Activated CD4-positive, CD25-positive, alpha-beta regulatory T cell (primary cell): ENCODE data around the gene SLC13A2.

Source experiments
- DNase-seq, 4 experiments: peaks; one replicate each; lab custom pipeline; 2025; lab: John Stamatoyannopoulos, UW

The SLC13A2 gene

GRCh38 chr17:28492352-28493310 is 19.2 kb downstream of the SLC13A2 start:
- no peak for DNase-seq

DNA sequence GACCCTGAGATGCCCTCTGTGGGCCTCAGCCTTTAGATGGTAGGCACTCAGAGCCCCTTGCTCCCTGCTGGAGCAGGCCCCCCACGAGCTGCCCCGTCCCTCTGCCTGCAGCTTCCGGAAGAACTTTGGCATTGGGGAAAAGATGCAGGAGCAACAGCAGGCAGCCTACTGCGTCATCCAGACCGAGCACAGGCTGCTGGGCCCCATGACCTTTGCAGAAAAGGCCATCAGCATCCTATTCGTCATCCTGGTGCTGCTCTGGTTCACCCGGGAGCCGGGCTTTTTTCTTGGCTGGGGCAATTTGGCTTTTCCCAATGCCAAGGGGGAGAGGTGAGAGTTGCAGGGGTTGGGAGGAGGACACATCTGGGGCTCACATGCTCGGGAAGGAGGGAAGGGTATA is 20.0 kb downstream of the SLC13A2 start:
- DNase-seq, result no peak

GRCh38 chr17:28494445-28495188 is 21.2 kb downstream of the SLC13A2 start:
- DNase-seq, result peak; percentile 66 to 71 (median 68)

GRCh38 chr17:28495635-28496034 is 22.2 kb downstream of the SLC13A2 start:
- DNase-seq, result no peak

GRCh38 chr17:28497931-28498330 is 24.5 kb downstream of the SLC13A2 start:
- DNase-seq, result no peak

DNA sequence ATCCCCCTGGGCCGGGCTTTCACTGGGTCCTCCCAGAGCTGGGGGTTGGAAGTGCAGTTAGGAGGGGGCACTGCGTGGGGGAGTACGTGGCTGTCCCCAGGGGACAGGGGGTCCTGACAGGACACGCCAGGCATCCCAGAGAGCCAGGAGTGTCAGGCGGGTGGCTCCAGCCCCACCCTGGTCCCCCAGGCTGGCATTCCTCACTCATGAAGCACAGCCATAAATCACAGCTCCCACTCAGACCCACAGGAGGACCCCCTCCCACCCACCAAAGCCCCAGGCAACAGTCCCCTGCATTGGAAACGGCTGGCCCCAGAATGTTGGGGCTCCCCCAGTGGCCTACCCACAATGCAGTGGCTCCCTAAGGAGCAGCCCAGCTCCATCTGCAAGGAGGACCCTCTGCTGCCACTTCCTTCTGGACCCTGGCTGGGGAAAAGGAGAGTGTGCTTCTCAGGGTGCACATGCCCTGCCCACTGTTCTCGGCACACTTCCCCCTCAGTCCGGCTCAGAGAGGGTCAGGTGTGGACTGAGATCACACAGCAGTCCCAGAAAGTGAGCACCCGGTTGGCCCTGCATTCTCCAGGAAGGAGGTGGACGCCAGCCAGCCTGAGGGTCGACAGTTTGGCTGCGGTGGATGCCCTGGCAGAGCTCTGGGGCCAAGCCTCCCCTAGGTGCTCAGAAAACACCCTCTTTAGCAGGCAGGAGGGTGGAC is 25.4 kb downstream of the SLC13A2 start:
- no peak for DNase-seq

DNA sequence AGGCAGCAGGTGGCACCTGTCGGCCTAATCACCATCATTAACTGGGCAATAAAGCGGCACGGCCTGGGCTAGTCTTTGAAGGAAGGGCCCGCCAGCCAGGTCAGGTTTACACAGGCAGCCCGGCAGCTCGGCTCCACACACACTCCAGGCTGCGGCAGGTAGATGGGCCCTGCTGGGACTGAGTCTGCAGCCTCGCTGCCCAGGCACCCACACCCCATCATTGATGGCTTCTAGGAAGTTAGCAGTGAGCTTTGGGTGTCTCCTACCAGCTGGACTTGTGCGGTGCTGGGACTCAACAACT is 25.9 kb downstream of the SLC13A2 start:
- no peak for DNase-seq

DNA sequence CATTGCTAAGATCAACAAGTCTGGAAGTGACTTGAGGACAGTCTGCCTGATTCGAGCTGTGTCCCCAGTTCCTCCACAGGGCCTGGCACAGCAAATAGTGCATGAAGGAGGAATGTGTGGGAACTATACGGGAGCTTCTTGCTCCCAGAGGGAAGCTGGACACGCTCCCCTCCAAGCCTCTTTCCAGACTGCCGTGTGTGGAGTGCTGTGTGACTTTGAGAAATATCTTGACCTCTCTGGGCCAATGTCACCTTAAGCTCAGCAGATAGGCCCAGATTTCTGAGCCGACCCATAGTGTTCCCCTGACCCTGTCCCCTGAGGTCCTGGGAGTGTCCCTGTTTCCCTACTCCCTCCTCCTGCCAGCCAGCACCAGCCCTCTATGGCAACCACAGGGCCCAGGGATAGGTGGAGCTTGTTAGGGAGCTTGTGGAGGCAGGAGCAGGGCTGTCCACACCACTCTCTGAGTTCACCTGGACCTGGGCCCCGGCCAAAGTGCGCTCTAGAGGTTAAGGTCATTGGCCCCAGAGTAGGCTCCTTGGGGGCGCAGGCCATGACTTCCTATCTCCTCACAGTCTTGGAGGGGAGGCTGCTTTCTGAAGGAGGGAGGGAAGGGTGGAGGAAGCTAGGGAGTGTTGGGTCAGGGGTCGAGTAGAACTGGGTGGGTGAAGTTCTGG is 26.4 kb downstream of the SLC13A2 start:
- no peak for DNase-seq

GRCh38 chr17:28500712-28501379 is 27.4 kb downstream of the SLC13A2 start:
- no peak for DNase-seq

GRCh38 chr17:28501421-28502284 is 28.2 kb downstream of the SLC13A2 start:
- DNase-seq, result no peak

GRCh38 chr17:28503420-28503819 is 30.0 kb downstream of the SLC13A2 start:
- DNase-seq, result no peak

DNA sequence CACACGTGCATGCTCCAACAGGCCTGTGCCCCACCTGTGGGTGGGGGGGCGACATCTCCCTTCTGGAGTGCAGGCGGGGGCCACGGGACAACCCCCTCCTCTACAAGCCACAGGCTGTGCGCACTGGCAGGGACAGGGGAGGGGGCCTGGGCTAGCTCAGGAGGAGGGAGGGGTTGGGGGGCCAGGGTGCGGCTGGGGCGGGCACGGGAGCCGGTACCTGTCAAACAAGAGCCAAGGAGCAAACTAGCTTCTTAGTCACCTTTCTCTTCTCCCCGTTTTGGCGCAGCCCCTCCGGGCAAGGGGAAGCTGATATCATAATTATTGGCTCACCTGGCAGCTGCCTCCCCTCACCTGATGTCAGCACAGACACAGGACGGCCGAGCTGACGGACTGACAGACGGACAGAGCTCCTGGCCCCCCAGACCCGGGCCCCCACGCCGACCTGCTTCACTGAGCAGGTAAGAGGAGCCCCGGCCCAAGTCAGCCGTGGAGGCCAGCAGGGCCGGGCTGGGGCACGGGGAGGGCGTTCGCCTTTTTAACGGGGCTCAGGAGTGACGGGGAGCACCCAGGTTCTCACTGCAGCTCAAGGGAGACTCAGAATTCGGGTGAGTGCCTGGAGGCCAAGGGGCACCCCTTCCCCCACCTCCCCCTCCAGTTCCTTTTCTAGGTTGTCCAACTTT is 32.7 kb downstream of the SLC13A2 start, which contains the start of gene FOXN1:
Gene FOXN1, plus strand, starts transcription at position 363 of the 680 bp plus-strand sequence. CDS start 17,622 bp downstream, outside the sequence.
- DNase-seq, result no peak

GRCh38 chr17:28506763-28507487 is 33.5 kb downstream of the SLC13A2 start:
- no peak for DNase-seq

GRCh38 chr17:28507567-28508203 is 34.2 kb downstream of the SLC13A2 start:
- DNase-seq, result no peak

DNA sequence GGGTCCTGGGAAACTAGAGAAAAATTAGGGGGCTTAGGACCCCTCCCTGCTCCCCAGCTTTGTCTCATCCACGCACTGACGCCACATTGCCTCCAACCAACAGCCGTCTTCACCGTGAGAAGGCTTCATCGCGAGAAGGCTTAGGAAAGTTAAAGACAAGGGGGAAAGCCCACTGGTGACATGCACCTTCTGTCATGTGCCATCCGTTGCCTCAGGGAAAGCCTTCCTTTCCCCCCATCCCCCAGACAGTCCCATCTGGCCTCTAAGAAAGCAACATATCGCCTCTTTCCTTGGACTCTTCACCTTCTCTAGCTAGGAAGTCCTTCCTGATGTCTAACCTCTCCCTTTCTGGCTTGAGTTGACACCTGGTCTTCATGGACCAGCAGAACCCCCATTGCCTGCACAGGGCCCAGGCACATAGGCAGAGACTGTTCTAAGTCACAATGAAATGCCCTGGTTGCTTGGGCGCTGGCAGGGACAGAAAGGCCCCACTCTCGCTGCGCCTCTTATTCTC is 34.8 kb downstream of the SLC13A2 start:
- no peak for DNase-seq

DNA sequence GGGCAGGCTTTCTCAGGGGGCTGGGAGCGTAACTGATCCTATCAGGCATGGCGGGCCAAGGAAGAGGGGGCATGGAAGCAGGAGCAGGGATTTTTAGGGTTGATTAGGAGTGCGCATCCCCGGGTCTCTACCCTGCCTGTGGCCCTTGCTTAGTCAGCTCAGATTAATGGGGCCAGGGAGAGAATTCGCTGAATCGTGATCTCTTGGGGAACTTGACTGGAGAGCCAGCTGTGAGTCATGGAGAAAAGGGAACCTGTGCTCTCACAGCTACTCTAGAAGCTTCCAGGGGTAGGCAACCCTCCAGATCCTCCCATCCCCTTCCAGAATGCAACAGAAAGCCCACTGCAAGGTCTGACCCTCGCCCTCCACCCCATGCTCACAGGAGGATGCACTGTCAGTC is 36.3 kb downstream of the SLC13A2 start:
- DNase-seq, result no peak

- DNase-seq, result no peak
These were observed 38.5 kb downstream of the SLC13A2 start for GRCh38 chr17:28511858-28512461.

DNA sequence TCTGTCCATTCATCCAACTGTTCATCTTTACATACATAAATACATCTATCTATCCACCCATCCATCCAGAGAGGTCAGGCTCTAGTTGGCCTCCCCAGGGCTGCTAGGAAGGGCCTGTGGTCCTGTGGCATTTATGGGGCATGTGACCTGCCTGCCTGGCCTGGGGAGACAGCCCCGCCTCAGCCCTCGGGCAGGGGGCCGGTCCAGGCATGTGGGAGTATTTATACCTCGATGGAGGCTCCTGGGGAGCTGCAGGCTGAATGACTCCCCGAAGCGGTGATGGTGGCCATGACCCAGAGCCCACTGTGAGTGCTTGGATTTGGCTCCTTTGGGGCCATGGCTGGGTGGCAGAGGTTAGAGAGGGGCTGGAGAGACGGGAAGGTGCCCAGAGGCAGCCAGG is 40.0 kb downstream of the SLC13A2 start:
- DNase-seq, result no peak
